Measurements from ENCODE around the gene LOC128125822.

LOC128125822 gene

DNA sequence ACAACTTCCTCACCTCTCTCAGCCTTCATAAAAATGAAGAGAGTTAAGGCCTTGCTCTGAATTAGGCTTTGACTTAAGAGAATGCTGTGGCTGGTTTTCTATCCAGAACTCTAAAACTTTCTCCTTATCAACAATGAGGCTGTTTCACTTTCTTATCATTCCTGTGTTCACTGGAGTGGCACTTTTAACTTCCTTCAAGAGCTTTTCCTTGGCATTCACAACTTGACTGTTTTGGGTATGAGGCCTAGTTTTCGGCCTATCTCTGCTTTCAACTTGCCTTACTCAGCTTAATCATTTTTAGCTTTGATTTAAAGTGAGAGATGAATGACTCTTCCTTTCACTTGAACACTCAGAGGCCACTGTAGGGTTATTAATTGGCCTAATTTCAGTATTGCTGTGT lies 4.3 kb upstream of the LOC128125822 start:
- H3K4me3 ChIP-seq = no peak overlapping the region
- 86 to 89% methylated on average over 1 of the region's 1 CpG for WGBS, 2 donors (ENCODE audit: low coverage in 1 of 2)
- peaks cover 0 to 14% (median 4%) of the 10 kb centered on the region in 3 donors for H3K4me1 ChIP-seq
- no peak for ATAC-seq
- no peaks in the 10 kb centered on the region for H3K27me3 ChIP-seq
- no peaks in the 10 kb centered on the region for H3K36me3 ChIP-seq
- TF ChIP-seq CTCF (IDR thresholded peaks at IDR 0.05) (no peak), POLR2AphosphoS5 (IDR thresholded peaks at IDR 0.05) (no peak), EP300 (IDR thresholded peaks at IDR 0.05) (no peak), POLR2A (IDR thresholded peaks at IDR 0.05) (no peak)
- H3K27ac ChIP-seq = no peak overlapping the region
- no peaks in the 10 kb centered on the region for H3K9me3 ChIP-seq

DNA sequence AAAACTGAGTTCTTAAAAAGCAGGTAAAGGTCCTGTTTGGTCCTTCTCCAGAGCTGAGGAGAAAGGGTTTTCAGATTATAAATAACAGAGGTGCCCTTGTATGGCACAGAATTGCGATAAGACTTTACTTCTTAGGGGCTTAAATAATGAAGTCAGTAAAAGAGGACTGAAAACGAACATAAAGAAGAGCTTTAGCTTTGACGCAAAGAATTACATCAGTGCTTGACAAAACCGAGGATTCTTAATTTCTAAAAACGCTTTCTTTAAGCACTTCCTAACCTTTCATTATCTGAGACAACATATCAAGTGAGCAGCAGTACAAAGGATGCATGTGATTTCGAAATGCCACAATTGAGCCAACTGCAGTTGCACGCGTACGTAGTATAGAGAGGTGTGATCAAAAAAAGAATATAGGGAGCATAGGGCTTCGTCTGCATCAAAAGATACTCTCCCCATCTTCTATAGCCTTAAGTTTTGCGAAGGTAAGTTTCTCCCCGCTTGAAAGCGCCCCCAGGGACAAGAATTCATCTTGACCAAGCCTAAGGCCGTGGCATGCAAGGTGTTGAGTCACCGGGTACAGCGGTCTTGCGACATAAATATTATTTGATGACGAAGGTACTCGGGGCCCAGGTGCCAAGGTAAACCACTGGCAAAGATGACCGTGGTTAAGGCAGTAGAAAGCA lies 778 bp upstream of the LOC128125822 start:
- Histone ChIP-seq H3K4me3 (peak overlapping the region; percentile 82 to 85), H3K27ac (peak overlapping the region; percentile 74 to 100 (median 99)), H3K9me3 (no peaks in the 10 kb centered on the region), H3K36me3 (peaks cover 0 to 2% of the 10 kb centered on the region in 2 donors), H3K4me1 (peaks cover 0 to 33% (median 4%) of the 10 kb centered on the region in 3 donors), H3K27me3 (no peaks in the 10 kb centered on the region)
- WGBS, 2 donors (ENCODE audit: low coverage in 1 of 2) = 30% methylated on average over 12 of the region's 20 CpGs
- ATAC-seq = peak; percentile 44
- TF ChIP-seq CTCF (IDR thresholded peaks at IDR 0.05) = peak in 1 of 4 experiments; percentile 3
- no peak for TF ChIP-seq POLR2A (IDR thresholded peaks at IDR 0.05)
- peak; percentile 68 for TF ChIP-seq POLR2AphosphoS5 (IDR thresholded peaks at IDR 0.05)

DNA sequence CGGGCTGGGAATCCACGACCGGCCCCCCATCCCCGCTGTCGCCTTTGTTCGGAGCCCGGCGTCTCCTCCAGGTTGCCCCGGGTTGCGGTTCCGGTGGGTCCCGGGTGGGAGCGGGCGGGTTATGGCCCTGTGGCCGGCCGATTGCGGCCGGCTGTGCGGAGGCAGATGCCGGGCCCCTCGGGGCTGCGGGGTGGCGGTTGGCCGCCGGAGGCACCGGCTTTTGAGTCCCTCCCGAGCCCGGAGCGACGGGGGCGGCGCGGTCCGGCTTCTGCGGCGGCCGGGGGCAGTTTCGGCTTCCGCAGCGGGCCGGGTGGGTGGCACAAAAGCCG lies 431 bp downstream of the LOC128125822 start:
- no peaks in the 10 kb centered on the region for H3K9me3 ChIP-seq
- TF ChIP-seq POLR2A (IDR thresholded peaks at IDR 0.05) (no peak), CTCF (IDR thresholded peaks at IDR 0.05) (peak in 1 of 4 experiments; percentile 4)
- H3K4me3 ChIP-seq = peak overlapping the region; percentile 82 to 85
- peaks cover 0 to 36% (median 4%) of the 10 kb centered on the region in 3 donors for H3K4me1 ChIP-seq
- no peaks in the 10 kb centered on the region for H3K27me3 ChIP-seq
- ATAC-seq = peak; percentile 10
- H3K27ac ChIP-seq = peak overlapping the region; percentile 97 to 100 (median 99)
- H3K36me3 ChIP-seq = peaks cover 0 to 14% of the 10 kb centered on the region in 2 donors
- no CpG with 5 or more reads among the region's 42 CpGs for WGBS, 2 donors (ENCODE audit: low coverage in 1 of 2)

- Histone ChIP-seq H3K27ac (peak overlapping the region; percentile 97 to 100 (median 99)), H3K4me3 (peak overlapping the region; percentile 82 to 85), H3K36me3 (peaks cover 0 to 18% of the 10 kb centered on the region in 2 donors), H3K9me3 (no peaks in the 10 kb centered on the region), H3K4me1 (peaks cover 0 to 36% (median 4%) of the 10 kb centered on the region in 3 donors), H3K27me3 (no peaks in the 10 kb centered on the region)
- WGBS, 2 donors (ENCODE audit: low coverage in 1 of 2) = 2% methylated on average over 22 of the region's 86 CpGs; no CpG with 5 or more reads in 1 of the 2 donors
- TF ChIP-seq EP300 (IDR thresholded peaks at IDR 0.05) = no peak
- peak in 1 of 4 experiments; percentile 4 for TF ChIP-seq CTCF (IDR thresholded peaks at IDR 0.05)
- TF ChIP-seq POLR2A (IDR thresholded peaks at IDR 0.05) = peak; percentile 28 to 35
- TF ChIP-seq POLR2AphosphoS5 (IDR thresholded peaks at IDR 0.05) = peak; percentile 66
- ATAC-seq = peak; percentile 44
Measured at GRCh38 chr6:63573076-63573898, 1.0 kb downstream of the LOC128125822 start.
